ENCODE measurements around the gene ANO2. TPM values are rescaled to one million over a fixed set of nuclear protein-coding genes. Genes with fewer than 3 reads are reported as not detected.

ANO2 gene
- total and polyA plus RNA-seq, 2 experiments from 2014 or later = 2.3 to 4.6 TPM

DNA sequence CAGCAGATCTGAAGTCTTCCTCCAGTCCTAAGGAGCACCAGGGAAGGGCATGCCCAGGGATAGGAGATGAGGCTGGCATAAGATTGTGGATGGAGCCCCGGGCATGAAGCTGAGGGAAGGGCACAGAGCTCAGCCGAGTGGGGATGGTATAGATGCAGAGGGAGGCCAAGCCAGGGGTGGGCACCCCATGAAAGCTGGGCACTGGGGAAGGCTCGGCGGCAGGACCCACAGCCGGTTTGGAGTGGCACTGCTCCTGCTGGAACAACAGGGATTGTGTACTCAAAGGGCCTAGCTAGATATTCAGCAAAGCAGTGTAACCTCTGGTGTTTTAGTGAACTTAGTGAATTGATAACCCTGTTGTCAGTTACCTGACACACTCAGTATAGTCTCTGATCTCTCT is 396.0 kb downstream of the ANO2 start (continued):
- TF ChIP-seq ZNF462 (CRISPR knock-in tag; IDR thresholded peaks at IDR 0.05) (no peak), ZNF114 (CRISPR knock-in tag; IDR thresholded peaks at IDR 0.05) (no peak)
- TF ChIP-seq, protein P1, sequence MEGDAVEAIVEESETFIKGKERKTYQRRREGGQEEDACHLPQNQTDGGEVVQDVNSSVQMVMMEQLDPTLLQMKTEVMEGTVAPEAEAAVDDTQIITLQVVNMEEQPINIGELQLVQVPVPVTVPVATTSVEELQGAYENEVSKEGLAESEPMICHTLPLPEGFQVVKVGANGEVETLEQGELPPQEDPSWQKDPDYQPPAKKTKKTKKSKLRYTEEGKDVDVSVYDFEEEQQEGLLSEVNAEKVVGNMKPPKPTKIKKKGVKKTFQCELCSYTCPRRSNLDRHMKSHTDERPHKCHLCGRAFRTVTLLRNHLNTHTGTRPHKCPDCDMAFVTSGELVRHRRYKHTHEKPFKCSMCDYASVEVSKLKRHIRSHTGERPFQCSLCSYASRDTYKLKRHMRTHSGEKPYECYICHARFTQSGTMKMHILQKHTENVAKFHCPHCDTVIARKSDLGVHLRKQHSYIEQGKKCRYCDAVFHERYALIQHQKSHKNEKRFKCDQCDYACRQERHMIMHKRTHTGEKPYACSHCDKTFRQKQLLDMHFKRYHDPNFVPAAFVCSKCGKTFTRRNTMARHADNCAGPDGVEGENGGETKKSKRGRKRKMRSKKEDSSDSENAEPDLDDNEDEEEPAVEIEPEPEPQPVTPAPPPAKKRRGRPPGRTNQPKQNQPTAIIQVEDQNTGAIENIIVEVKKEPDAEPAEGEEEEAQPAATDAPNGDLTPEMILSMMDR (conservative IDR thresholded peaks at IDR 0.05; ENCODE audit: low read depth in 2 of 2) = no peak

- Mint-ChIP-seq H3K4me3 (no peak overlapping the region), H3K9me3 (peaks cover 10% of the 10 kb centered on the region; the same call in 1 of the 3 replicates), H3K36me3 (ENCODE audit: low read depth) (0 out of 3 replicates have a peak, but pooled peaks cover 4% of the 10 kb centered on the region), H3K27ac (no peak overlapping the region), H3K27me3 (ENCODE audit: insufficient read depth, low read depth, poor library complexity) (peaks cover 9% of the 10 kb centered on the region), H3K4me1 (peaks cover 7% of the 10 kb centered on the region; the same call in 1 of the 3 replicates)
- H2AFZ ChIP-seq = no peak overlapping the region
- ATAC-seq (no peak), DNase-seq (ENCODE audit: low spot score) (no peak)
- no peak overlapping the region for H3K4me2 ChIP-seq
- H4K20me1 ChIP-seq (replicated peaks; ENCODE audit: insufficient read depth) = no peaks in the 10 kb centered on the region
- TF ChIP-seq CREB1 (CRISPR knock-in tag; IDR thresholded peaks at IDR 0.05; ENCODE audit: low read depth) (no peak), ZNF331 (CRISPR knock-in tag; IDR thresholded peaks at IDR 0.05; ENCODE audit: low read depth) (no peak), EZH2phosphoT487 (IDR thresholded peaks at IDR 0.05; ENCODE audit: unreplicated experiment) (no peak)
- TF ChIP-seq, protein P2, sequence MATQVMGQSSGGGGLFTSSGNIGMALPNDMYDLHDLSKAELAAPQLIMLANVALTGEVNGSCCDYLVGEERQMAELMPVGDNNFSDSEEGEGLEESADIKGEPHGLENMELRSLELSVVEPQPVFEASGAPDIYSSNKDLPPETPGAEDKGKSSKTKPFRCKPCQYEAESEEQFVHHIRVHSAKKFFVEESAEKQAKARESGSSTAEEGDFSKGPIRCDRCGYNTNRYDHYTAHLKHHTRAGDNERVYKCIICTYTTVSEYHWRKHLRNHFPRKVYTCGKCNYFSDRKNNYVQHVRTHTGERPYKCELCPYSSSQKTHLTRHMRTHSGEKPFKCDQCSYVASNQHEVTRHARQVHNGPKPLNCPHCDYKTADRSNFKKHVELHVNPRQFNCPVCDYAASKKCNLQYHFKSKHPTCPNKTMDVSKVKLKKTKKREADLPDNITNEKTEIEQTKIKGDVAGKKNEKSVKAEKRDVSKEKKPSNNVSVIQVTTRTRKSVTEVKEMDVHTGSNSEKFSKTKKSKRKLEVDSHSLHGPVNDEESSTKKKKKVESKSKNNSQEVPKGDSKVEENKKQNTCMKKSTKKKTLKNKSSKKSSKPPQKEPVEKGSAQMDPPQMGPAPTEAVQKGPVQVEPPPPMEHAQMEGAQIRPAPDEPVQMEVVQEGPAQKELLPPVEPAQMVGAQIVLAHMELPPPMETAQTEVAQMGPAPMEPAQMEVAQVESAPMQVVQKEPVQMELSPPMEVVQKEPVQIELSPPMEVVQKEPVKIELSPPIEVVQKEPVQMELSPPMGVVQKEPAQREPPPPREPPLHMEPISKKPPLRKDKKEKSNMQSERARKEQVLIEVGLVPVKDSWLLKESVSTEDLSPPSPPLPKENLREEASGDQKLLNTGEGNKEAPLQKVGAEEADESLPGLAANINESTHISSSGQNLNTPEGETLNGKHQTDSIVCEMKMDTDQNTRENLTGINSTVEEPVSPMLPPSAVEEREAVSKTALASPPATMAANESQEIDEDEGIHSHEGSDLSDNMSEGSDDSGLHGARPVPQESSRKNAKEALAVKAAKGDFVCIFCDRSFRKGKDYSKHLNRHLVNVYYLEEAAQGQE (IDR thresholded peaks at IDR 0.05; ENCODE audit: unreplicated experiment) = no peak
- no peaks in the 10 kb centered on the region for H3F3A ChIP-seq (replicated peaks; ENCODE audit: low read depth)
- no peaks in the 10 kb centered on the region for H3K79me2 ChIP-seq (replicated peaks; ENCODE audit: insufficient read depth)
- no peak overlapping the region for H3K27ac ChIP-seq (ENCODE audit: low read depth)
- H3K27me3 ChIP-seq (ENCODE audit: insufficient read depth) = no peaks in the 10 kb centered on the region
- no peaks in the 10 kb centered on the region for H3K36me3 ChIP-seq (ENCODE audit: insufficient read depth)
- no peak overlapping the region for H3K4me3 ChIP-seq
- H3K4me1 ChIP-seq (ENCODE audit: insufficient read depth) = no peaks in the 10 kb centered on the region; the same call in 1 of the 2 replicates
- peaks cover 12% of the 10 kb centered on the region for H3K9me2 ChIP-seq (ENCODE audit: insufficient read depth)
These were observed 396.7 kb downstream of the ANO2 start for GRCh38 chr12:5548152-5548943.

Measured in GM23338 (cell line).